D721Med (cell line): ENCODE results near the gene HOXB8.

Experiments
- DNase-seq: peaks from one replicate; pipeline ENCODE4 v3.0.0; 2011; ENCODE audit warnings: low spot score; ENCODE audit not compliant: insufficient read length
- FAIRE-seq: peaks from 2 replicates; lab custom pipeline; 2011; peaks lifted over from hg19 to GRCh38; lab: Jason Lieb, UNC
- CTCF ChIP-seq: IDR thresholded peaks from 2 replicates; pipeline ENCODE4 v1.5.1; 2012; ENCODE audit warnings: mild to moderate bottlenecking, control low read depth; ENCODE audit not compliant: insufficient read depth; ENCODE audit errors: missing control alignments

The HOXB8 gene

GRCh38 chr17:48574505-48575065 is 40.5 kb downstream of the HOXB8 start:
- TF ChIP-seq CTCF, result no peak
- DNase-seq (no peak), FAIRE-seq (no peak)

- TF ChIP-seq CTCF, result no peak
- DNase-seq (no peak), FAIRE-seq (no peak)
These were observed 43.2 kb downstream of the HOXB8 start for GRCh38 chr17:48571826-48572417.

GRCh38 chr17:48571024-48571818 is 43.9 kb downstream of the HOXB8 start:
- TF ChIP-seq CTCF, result no peak
- DNase-seq (no peak), FAIRE-seq (no peak)

- DNase-seq (no peak), FAIRE-seq (no peak)
- no peak for TF ChIP-seq CTCF
These were observed 44.6 kb downstream of the HOXB8 start for GRCh38 chr17:48570325-48571023.

GRCh38 chr17:48569674-48570324 is 45.3 kb downstream of the HOXB8 start:
- no peak for TF ChIP-seq CTCF
- FAIRE-seq (no peak), DNase-seq (no peak)

- FAIRE-seq (no peak), DNase-seq (no peak)
- TF ChIP-seq CTCF, result no peak
These were observed 45.9 kb downstream of the HOXB8 start for GRCh38 chr17:48569240-48569582.
